GM21619 (cell line): ENCODE measurements around the gene MRPS34.
"Not testable (repeated sequence)": the region's sequence is repeated elsewhere in the genome, so short reads cannot be mapped to it uniquely, and the experiment has no call there.

ENCODE experiments used
- ATAC-seq: cut with Tn5 transposase; IDR thresholded peaks from one replicate; pipeline ENCODE4 v1.9.1; 2021; ENCODE audit not compliant: unreplicated experiment

Gene MRPS34

DNA sequence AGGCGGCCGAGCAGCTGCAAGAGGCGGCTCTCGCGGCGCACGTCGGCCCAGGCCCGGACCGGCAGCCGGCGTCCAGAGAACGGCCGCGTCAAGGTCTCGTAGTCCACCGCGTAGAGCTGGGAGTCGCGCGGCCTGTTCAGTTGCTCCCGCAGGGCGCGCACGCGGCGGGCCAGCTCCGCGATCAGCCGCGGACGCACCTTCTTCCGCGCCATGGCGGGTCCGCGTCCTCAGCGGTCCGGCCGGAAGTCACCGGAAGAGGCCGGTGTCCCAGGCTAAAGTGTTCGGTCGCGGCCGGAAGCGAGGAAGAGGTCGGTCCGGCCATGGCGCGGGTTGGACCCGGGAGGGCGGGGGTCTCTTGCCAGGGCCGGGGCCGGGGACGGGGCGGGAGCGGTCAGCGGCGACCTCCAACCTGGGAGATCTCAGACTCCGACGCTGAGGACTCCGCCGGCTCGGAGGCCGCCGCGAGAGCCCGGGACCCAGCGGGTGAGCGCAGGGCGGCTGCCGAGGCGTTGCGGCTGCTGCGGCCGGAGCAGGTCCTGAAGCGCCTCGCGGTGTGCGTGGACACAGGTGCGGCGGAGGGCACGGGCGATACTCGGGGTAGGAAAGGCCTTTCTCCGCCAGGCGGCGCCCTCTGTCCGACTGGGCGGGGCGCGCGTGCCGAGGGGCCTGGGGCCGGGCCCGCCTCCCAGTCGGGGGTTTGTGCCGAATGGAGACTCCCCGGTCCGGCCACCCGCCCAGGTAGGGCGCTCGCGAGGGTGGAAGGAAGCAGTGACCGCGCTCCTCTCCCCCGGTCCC, at the start of gene MRPS34:
Gene MRPS34 (minus strand): TSS at position 227 of the 795 bp plus-strand sequence. CDS start 15 bp downstream, at position 212.
- peak; percentile 41 for ATAC-seq

DNA sequence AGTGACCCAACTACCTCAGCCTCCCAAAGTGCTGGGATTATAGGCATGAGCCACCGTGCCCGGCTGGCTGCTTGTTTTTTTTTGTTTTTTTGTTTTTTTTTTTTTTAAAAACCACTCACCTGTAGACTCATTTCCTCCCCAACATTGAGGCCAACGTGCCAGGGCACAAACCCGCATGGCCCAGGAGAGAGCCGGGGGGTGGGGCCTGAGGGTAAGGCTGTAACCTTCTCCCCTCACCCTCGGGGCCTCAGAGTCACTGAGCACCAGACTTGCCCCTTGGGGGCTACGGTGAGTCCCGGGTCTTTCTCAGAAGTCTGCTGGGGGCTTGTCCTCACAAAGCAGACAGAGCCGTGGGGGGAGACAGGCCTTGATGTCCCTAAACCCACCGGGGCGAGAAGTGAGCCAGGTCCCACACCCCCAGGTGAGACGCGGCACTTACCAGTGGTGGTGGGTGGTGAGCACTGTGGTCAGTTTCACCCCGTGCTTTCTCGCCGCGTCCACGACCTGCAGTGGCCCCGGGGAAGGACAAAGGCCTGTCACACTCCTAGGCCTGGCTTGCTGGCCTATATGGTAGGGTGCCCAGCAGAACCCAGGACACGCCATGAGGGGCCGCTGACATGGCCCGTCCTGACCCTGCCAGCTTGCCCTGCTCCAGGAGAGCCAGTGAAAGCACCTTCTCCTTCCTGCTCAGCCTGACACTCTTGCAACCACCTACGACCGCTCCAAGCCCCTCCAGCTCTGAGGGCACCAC, 49.1 kb upstream of the MRPS34 start:
- ATAC-seq = no peak

DNA sequence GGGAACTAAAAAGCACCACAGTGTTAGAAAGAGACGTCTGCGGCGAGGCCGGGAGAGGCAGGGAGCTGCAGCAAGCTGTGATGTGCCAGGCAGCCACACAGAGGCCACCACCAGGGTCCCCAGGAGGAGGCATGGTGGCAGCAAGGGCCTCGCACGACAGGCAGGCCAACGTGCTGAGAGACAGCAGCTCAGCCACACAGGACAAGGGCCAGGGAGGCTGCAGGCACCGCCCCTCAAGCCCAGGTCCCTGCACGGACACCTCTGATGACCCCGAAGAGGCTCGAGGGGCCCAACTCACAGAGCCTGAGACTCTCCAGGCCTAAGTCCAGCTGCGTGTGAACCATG, 48.0 kb upstream of the MRPS34 start:
- no peak for ATAC-seq

DNA sequence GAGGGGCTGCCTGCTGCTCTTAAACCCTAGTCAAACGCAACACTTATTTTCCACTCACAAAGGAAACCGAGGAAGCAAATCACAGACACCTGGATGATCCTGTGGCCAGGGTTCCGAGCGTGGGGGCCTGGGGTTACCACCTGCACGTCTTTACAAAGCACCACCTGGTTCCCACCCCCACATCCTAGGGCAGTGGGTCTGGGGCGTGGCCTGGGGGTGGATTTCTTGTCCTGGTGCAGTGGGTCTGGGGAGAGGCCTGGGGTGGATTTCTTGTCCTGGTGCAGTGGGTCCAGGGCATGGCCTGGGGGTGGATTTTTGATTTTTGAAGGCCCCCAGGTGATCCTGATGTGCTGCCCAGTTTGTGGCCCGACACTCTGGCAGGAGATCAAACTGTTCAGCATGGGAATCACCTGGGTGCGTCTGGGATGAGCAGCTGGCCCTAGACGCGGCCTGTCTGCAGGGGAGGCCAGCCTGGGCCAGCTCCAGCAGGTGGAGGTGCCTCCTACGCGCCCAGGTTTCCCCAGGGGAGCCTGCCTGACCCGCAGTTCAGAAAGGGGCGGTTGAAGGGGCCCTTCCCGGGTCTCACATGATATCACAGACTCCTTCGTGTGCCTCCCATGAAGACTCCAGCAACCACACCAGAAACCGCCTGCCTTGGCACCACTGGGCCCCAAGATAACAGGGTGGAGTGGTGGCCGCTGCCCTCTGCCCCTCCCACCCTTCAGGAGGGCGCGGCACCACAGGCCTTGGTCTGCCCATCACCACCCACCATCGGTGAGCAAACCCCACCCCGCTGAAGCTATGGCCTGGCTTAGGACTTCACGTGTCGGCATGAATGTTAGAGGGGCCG, 47.4 kb upstream of the MRPS34 start:
- ATAC-seq = no peak

DNA sequence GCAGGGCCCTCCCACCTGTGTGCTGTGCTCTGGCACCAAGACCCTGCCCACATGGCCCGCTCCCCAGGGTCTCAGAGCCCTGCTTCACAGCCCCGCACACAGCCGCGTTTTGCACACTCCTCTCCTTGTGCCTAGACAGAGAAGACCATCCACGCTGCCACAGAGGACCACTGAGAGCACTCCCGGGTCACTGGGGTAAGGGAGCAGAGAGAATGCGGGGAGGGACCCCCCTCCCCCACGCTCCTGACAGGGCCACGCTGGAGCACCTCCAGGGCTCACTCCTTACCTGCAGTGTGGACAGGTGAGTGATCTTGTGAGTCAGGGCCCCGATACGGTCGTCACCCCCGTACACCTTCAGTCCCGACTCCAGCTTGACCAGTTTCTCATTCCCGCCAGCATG, 46.7 kb upstream of the MRPS34 start:
- ATAC-seq = no peak

DNA sequence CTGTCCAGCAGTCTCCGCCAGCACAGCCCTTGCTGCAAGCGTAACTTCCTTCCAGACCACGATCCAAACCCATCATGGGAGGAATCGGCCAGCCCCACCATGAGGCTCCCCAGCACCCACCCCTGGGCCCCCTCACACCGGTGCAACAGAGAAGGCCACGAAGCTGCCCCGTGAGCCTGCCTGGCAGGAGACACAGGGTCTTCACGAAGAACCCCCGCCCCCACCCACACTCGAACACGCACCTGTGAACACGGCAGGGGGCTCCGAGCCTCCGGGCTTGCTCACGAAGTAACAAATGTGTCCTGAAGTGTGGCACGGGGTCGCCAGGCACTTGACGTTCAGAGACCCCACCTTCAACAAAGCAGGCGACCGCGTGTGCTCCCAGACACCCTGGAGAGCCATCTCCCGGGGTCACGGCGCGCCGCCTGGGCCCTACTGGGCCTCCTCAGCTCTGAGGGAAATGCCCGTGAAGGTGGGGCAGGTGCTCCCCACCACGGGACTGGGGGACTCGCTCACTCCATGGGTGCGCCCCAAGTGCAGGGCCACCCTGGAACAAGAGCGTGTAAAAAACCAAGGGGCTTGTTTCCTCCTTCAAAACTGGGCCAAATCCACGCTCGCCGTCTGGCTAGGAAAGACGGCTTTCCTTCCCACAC, 46.1 kb upstream of the MRPS34 start:
- no peak for ATAC-seq

DNA sequence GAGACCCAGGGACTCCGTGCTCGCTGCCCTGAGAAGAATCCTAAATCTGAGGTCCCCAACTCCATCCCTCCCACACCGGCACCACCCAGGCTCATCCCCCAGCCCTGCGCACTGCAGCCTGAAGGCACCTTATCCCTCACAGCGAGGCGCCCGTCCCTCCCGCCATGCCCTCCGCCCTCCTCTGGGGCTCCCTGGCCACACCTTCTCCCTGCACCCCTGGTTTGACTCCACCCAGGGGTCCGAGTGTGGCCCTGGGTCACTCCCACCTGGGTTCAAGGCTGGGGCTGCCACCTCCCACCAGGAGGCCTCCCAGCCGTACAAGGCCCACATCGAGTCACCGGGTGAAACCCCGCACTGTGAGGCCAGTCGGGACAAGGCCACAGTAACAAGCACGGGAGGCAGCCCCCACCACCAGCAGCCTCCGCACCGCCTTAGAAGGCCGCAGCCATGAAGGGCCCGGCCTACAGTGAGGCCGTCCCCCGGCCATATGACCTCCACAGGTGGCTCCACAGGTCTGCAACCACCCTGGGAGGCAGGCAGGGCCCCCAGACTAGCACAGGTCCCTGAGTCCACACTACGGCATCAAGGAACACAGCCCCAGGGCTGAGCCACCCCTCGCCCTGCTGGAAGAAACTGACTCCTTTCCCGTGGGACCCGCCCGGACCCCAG, 45.4 kb upstream of the MRPS34 start:
- no peak for ATAC-seq

DNA sequence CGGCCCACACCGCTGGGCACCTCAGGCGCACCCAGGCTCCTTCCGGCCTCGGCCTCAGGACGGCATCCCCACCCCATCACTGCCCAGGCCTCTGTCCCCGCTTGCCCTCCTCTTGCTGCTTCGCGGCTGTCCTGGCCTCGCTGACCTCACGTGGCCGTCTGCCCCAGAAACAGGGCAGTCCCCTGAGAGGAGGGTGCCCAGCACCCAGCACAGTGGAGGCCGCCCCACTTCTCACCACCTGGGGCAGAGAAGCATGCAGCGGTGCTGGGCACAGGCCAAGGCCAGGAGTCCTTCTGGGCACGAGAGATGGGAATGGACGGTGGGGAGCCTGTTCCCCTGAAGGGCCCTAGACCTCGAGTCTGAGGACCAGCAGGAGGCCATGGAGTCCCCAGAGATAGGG, 44.8 kb upstream of the MRPS34 start:
- no peak for ATAC-seq

DNA sequence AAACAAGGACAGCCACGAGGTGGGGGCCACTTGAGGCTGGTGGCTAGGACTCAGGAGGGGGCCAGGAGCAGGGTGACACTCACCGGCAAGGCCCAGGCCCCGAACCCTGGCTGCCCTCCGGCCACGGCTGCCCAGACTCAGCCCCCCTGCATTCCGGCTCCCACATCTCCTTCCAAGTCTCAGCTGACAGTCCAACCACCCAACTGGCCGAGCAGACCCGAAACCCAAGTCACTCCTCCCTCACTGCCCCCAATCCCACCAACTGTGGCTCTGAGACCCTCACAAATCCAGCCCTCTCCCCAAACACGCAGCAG, 44.3 kb upstream of the MRPS34 start:
- no peak for ATAC-seq

DNA sequence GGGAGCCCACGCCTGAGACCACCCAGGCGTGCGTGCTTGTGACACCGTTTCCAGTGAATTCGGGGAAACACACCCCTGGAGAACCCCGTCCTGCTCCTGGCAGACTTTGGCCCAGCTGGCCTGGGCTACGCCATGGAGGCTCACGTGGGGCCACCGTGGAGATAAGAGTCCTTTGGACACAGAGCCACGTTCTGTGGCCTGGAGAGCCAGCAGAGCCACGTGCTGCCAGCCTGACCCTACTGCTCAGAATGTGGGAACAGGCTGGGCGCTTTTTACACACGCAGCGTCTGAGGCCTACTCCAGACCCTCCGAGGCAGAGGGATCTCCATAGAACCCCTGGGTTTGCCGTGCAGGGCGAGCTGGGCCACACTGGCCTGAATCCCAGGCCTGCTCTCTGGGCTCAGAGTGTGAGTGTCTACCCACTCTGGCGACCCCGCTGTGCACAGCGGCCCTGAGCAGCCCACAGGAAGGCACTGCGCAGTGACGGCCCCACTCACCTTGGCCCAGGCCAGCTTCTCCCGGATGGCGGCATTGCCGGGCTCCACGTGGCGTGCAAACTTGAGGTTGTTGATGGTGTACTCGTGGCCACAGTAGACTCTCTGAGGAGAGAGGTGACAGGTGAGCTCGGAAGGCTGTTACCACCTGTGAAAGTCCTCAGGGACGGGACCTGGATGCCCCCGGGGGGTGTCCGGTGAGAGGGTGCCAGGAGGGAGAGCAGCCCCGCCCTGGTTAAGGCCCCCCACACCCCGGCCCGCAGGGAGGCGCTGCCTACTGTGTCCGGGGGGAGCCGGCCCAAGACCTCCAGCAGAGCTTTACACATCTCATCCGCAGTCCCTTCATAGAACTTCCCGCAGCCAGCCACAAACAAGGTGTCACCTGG, 43.7 kb upstream of the MRPS34 start:
- ATAC-seq = no peak

DNA sequence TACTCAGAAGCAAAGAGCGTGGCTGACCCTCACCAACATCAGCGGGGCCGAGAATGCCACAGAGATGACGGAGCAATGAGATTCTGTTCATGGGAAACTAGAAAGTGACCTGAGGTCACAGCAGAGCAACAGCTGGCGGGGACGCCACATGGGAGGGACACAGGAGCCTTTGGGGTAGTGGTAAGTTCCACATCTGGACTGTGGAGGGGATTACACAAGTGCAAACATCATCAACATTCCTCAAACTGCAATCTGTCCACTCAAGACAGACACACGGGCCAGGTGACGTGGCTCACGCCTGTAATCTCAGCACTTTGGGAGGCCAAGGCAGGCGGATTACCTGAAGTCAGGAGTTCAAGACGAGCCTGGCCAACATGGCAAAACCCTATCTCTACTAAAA, 42.5 kb upstream of the MRPS34 start:
- no peak for ATAC-seq

DNA sequence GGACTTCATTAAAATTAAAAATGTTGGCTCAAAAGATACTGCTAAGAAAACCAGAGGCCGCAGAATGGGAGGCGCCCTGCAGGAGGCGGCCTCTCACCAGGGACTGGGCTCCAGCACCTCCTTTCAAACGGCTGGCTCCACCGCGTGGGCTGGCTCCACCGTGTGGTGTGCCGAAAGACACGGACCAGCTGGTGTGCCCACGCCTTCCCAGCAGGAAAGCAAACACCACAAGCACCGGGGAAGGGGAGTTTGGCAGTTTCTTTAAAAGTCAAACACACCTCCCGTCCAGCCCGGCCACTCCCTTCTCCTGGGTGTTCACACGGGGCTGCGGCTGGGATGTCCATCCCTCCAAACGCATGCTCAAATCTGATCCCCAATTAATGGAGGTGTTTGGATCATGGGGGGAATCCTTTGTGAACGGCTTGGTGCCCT, 39.8 kb upstream of the MRPS34 start:
- no peak for ATAC-seq

DNA sequence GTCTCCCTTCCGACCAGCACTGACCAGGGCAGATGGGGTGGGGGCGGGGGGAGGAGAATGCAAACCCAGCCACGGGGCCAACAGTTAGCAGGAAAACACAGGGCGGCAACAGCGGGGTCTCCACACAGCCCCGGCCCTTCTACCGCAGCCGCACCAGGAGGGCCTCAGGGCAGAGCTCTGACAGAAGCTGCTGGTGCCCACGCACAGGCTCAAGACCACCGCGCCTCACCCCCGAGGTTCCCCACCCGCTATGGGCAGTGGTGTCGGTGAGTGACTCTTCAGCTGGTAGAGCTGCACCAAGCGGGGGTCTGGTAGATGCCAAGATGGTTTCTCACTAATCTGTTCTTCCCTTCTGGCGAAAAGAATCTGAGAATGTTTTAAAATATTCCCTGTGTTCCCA, 37.6 kb upstream of the MRPS34 start:
- ATAC-seq = no peak

DNA sequence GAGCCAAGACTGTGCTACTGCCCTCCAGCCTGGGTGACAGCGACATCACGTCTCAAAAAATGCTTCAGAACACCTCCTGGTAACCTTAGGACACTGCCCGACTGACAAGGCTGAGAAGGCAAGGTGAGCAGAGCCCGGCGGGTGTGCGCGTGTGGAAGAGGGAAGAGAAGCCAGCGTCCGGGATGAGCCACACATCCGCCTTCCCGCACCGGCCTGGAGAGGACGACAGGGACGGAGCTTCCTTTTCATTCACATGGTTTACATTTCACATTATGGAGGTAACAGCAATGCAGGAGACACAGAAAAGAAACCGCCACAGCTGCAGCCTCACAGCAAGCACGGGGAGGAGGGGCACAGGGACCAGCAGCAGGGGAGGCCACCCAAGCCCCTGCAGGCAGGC, 37.2 kb upstream of the MRPS34 start:
- ATAC-seq = no peak

DNA sequence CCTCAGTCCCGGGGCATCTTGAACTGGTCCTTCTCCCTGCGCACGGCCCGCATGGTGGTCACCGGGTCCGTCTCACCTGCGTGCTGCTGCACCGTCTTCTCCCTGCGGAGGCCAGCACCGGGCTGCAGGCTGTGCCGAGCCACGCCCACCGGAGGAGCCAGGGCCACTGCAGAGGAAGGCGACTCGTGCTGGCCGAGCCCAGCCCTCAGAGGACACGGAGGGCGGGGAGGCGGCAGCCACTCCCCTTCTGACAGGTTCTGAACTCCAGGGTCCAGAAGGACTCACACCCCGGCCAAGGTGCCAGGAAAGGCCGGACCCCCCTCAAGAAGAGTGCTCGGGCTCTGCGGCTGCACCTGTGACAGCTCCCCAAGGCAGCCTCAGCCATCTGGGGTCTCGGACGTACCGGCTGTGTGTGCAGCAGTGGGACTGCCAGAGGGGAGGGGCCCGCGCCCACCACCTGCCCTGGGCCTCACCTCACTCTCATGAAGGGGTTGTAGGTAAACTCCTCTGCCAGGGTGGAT, 36.4 kb upstream of the MRPS34 start:
- ATAC-seq = no peak

DNA sequence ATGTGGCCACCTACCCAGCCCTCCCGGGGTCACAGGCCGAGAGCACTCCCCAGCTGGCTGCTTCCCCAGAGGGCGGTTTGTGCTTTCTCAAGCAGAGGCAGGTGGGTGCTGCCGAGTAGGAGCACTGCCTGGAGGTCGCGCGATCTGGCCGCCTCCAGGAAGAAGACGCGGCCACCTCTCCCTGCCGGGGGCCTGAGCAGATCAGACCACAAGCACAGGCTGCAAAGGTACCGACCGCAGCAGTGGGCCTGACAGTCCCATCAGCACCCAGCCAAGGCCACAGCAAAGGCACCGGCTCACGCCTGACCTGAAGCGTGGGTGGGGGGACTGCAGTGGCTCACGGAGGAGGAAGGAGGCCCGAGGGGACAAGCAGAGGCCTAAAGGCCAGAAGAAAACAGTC, 35.8 kb upstream of the MRPS34 start:
- ATAC-seq = no peak

DNA sequence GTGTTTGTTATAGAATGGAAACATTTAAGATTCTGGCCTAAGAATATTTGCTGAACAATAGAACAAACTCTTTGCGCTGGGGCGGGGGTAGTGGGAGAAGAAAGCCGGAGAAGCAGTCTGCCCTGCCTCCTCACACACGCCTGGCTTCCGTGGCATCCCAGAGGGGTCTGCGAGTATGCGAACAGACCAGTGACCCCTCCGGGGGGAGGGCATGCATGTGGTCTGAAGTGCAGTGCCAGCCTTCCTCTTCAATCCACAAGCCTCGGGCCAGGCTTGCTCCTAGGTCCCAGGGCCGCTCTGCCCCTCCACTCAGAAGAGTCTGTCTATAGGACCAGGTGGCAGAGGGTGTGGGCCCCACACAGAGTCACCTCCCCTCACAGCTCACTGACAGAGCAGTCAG, 34.7 kb upstream of the MRPS34 start:
- ATAC-seq = no peak

DNA sequence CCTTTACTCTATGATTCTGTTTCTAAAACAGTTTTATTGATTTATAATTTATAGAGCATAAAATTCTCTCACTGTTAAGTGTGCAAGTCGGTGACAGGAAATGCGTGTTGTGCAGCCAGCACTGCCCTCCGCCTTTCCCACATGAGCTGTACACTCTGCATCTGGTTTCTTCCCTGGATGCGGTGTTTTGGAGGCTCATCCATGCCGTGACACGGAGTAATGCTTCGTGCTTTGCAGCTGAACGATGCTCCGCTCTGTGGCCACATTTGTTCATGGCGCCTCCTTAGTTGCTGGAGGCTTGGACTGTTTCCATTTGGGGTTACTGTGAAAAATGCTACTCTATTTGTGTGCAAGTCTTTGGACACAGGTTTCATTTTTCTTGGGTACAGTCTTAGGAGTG, 27.8 kb upstream of the MRPS34 start:
- ATAC-seq = no peak

DNA sequence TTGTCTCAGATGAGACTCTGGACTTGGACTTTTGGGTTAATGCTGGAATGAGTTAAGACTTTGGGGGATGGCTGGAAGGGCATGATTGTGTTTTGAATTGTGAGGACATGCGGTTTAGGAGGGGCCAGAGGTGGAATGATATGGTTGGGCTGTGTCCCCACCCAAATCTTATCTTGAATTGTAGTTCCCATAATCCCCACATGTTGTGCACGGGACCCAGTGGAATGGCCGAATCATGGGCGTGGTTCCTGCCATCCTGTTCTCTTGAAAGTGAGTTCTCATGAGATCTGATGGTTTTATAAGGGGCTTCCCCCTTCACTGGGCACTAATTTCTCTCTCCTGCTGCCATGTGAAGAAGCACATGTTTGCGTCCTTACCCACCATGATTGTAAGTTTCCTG, 26.3 kb upstream of the MRPS34 start:
- ATAC-seq = not testable (repeated sequence)
